Fibroblast of lung (primary cell): ENCODE results near the gene RASSF4.

Source experiments
- CTCF ChIP-seq, 2 donors: IDR thresholded peaks in 1 of 2; conservative IDR thresholded peaks in 1 of 2; 1 replicate in 1 of 2; 2 replicates in 1 of 2; pipeline ENCODE4 v1.5.1; 2011 to 2012; ENCODE audit warnings: low read length in 2 of 2, control low read depth in 1 of 2, inconsistent platforms in 1 of 2, low read depth in 1 of 2, mild to moderate bottlenecking in 1 of 2
- EZH2 ChIP-seq: IDR thresholded peaks from 2 replicates; pipeline ENCODE4 v1.5.1; 2012; ENCODE audit warnings: low read length, control low read depth, mild to moderate bottlenecking; ENCODE audit errors: missing control alignments

DNA sequence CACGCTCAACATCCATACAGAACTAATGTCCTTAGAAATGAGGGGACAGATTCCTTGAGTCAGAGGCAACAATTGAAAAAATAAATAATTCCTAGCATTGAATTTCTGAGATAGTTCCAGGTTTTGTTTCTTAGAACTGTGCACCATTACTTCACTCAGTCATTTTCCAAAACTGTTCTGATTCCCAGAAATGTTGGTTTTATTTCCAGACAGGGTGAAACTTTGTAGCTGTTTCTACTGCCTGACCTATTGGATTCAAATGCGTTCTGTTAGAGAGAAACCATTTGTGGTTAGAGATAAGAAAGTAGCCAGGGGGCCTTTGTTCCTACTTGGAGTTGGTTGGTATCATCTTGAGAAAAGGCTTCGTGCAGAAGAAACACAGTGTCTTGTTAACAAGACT, 27.1 kb downstream of the RASSF4 start:
- TF ChIP-seq CTCF (conservative IDR thresholded peaks at IDR 0.05 in 1 of 2, IDR thresholded peaks at IDR 0.05 in 1 of 2; ENCODE audit: low read depth in 1 of 2, low read length in 2 of 2) (no peak), EZH2 (no peak)
